ENCODE measurements around the gene NDN. TPM values are rescaled to one million over a fixed set of nuclear protein-coding genes. Genes with fewer than 3 reads are reported as not detected.
A peak's percentile ranks its signal among the peaks of the same experiment; 100 is the strongest.
"Not testable (repeated sequence)": the region's sequence is repeated elsewhere in the genome, so short reads cannot be mapped to it uniquely, and the experiment has no call there.

NDN gene
- not detected in 2 replicates for total RNA-seq (2014; rRNA removed; shearing (Covaris generic))

- no peak for DNase-seq
- no peak within 1 kb of the TSS for H3K4me3 ChIP-seq
- no peaks in the 10 kb centered on the region for H3K4me1 ChIP-seq
- H3K27ac ChIP-seq: no peak within 1 kb of the TSS
- no peaks in the 10 kb centered on the region for H3K27me3 ChIP-seq
- no peaks in the 10 kb centered on the region for H3K36me3 ChIP-seq
- H3K9me3 ChIP-seq (replicated peaks): no peaks in the 10 kb centered on the region
Observed at GRCh38 chr15:23687143-23687470, at the start of gene NDN. Gene NDN, minus strand, starts transcription at chr15:23687305. Its CDS starts 88 bp downstream, at chr15:23687217.

GRCh38 chr15:23736033-23736673, 49.0 kb upstream of the NDN start:
- Histone ChIP-seq H3K4me1 (no peaks in the 10 kb centered on the region), H3K27me3 (no peaks in the 10 kb centered on the region), H3K4me3 (no peak overlapping the region), H3K27ac (no peak overlapping the region), H3K36me3 (no peaks in the 10 kb centered on the region), H3K9me3 (replicated peaks) (no peaks in the 10 kb centered on the region)
- no peak for DNase-seq

- H3K4me3 ChIP-seq: no peak overlapping the region
- no peaks in the 10 kb centered on the region for H3K36me3 ChIP-seq
- no peaks in the 10 kb centered on the region for H3K4me1 ChIP-seq
- no peak for DNase-seq
- no peaks in the 10 kb centered on the region for H3K9me3 ChIP-seq (replicated peaks)
- H3K27me3 ChIP-seq: no peaks in the 10 kb centered on the region
- H3K27ac ChIP-seq: no peak overlapping the region
Observed at GRCh38 chr15:23734862-23735261, 47.8 kb upstream of the NDN start.

GRCh38 chr15:23713874-23714656, 27.0 kb upstream of the NDN start:
- DNase-seq: not testable (repeated sequence)

GRCh38 chr15:23708332-23708731, 21.2 kb upstream of the NDN start:
- Histone ChIP-seq H3K9me3 (replicated peaks) (no peaks in the 10 kb centered on the region), H3K4me1 (no peaks in the 10 kb centered on the region), H3K4me3 (no peak overlapping the region), H3K27me3 (no peaks in the 10 kb centered on the region), H3K27ac (no peak overlapping the region), H3K36me3 (no peaks in the 10 kb centered on the region)
- no peak for DNase-seq

More at GRCh38 chr15:23713874-23714656, 27.0 kb upstream of the NDN start:
- not testable (repeated sequence) for H3K36me3 ChIP-seq; H3K27me3 ChIP-seq; H3K4me3 ChIP-seq; H3K4me1 ChIP-seq; H3K27ac ChIP-seq; H3K9me3 ChIP-seq (replicated peaks)

- Histone ChIP-seq H3K9me3 (replicated peaks) (no peaks in the 10 kb centered on the region), H3K4me3 (no peak overlapping the region), H3K27me3 (no peaks in the 10 kb centered on the region), H3K36me3 (no peaks in the 10 kb centered on the region), H3K4me1 (no peaks in the 10 kb centered on the region), H3K27ac (no peak overlapping the region)
- no peak for DNase-seq
Observed at GRCh38 chr15:23695282-23695681, 8.2 kb upstream of the NDN start.

- H3K27ac ChIP-seq: no peak overlapping the region
- no peaks in the 10 kb centered on the region for H3K36me3 ChIP-seq
- no peaks in the 10 kb centered on the region for H3K27me3 ChIP-seq
- H3K4me1 ChIP-seq: no peaks in the 10 kb centered on the region
- H3K4me3 ChIP-seq: no peak overlapping the region
- no peaks in the 10 kb centered on the region for H3K9me3 ChIP-seq (replicated peaks)
- no peak for DNase-seq
Observed at GRCh38 chr15:23694592-23694991, 7.5 kb upstream of the NDN start.

GRCh38 chr15:23690450-23690852, 3.3 kb upstream of the NDN start:
- H3K4me3 ChIP-seq: no peak overlapping the region
- H3K4me1 ChIP-seq: no peaks in the 10 kb centered on the region
- DNase-seq: peak; percentile 47 to 74
- no peak overlapping the region for H3K27ac ChIP-seq
- H3K36me3 ChIP-seq: no peaks in the 10 kb centered on the region
- H3K27me3 ChIP-seq: no peaks in the 10 kb centered on the region
- no peaks in the 10 kb centered on the region for H3K9me3 ChIP-seq (replicated peaks)

GRCh38 chr15:23690015-23690414, 2.9 kb upstream of the NDN start:
- Histone ChIP-seq H3K4me3 (no peak overlapping the region), H3K27me3 (no peaks in the 10 kb centered on the region), H3K9me3 (replicated peaks) (no peaks in the 10 kb centered on the region), H3K36me3 (no peaks in the 10 kb centered on the region), H3K27ac (no peak overlapping the region), H3K4me1 (no peaks in the 10 kb centered on the region)
- no peak for DNase-seq

- no peaks in the 10 kb centered on the region for H3K9me3 ChIP-seq (replicated peaks)
- no peak overlapping the region for H3K27ac ChIP-seq
- DNase-seq: no peak
- no peaks in the 10 kb centered on the region for H3K27me3 ChIP-seq
- H3K4me3 ChIP-seq: no peak overlapping the region
- H3K36me3 ChIP-seq: no peaks in the 10 kb centered on the region
- H3K4me1 ChIP-seq: no peaks in the 10 kb centered on the region
Observed at GRCh38 chr15:23686466-23687142, 501 bp downstream of the NDN start.

- no peaks in the 10 kb centered on the region for H3K27me3 ChIP-seq
- H3K9me3 ChIP-seq (replicated peaks): no peaks in the 10 kb centered on the region
- H3K27ac ChIP-seq: no peak overlapping the region
- H3K4me1 ChIP-seq: no peaks in the 10 kb centered on the region
- no peaks in the 10 kb centered on the region for H3K36me3 ChIP-seq
- peak in 1 of 2 experiments; percentile 8 for DNase-seq
- H3K4me3 ChIP-seq: no peak overlapping the region
Observed at GRCh38 chr15:23671481-23671880, 15.6 kb downstream of the NDN start.

- DNase-seq: no peak
- H3K27ac ChIP-seq: peak overlapping the region; percentile 24
- H3K9me3 ChIP-seq (replicated peaks): no peaks in the 10 kb centered on the region
- H3K4me3 ChIP-seq: no peak overlapping the region
- no peaks in the 10 kb centered on the region for H3K36me3 ChIP-seq
- H3K4me1 ChIP-seq: no peaks in the 10 kb centered on the region
- H3K27me3 ChIP-seq: no peaks in the 10 kb centered on the region
Observed at GRCh38 chr15:23670970-23671369, 16.1 kb downstream of the NDN start.

- no peaks in the 10 kb centered on the region for H3K4me1 ChIP-seq
- no peaks in the 10 kb centered on the region for H3K9me3 ChIP-seq (replicated peaks)
- DNase-seq: no peak
- peaks cover 4% of the 10 kb centered on the region; the same call in 1 of the 2 replicates for H3K27me3 ChIP-seq
- H3K27ac ChIP-seq: no peak overlapping the region
- no peaks in the 10 kb centered on the region for H3K36me3 ChIP-seq
- no peak overlapping the region for H3K4me3 ChIP-seq
Observed at GRCh38 chr15:23663232-23663631, 23.9 kb downstream of the NDN start.

GRCh38 chr15:23648920-23649515, 38.1 kb downstream of the NDN start:
- DNase-seq: peak; percentile 38 to 70
- no peaks in the 10 kb centered on the region for H3K36me3 ChIP-seq
- H3K9me3 ChIP-seq (replicated peaks): no peaks in the 10 kb centered on the region
- no peak overlapping the region for H3K4me3 ChIP-seq
- H3K27me3 ChIP-seq: peaks cover 7% of the 10 kb centered on the region; the same call in 1 of the 2 replicates
- no peak overlapping the region for H3K27ac ChIP-seq
- no peaks in the 10 kb centered on the region for H3K4me1 ChIP-seq
